Measurements from ENCODE around the gene APBB2.

GRCh38 chr4:41144040-41144379 lies 70.3 kb downstream of the APBB2 start:
- no peak for TF ChIP-seq CTCF (IDR thresholded peaks at IDR 0.05; ENCODE audit: control extremely low read depth in 1 of 3, insufficient read depth in 1 of 3, low read depth in 1 of 3, low read length in 3 of 3)
- TF ChIP-seq POLR2A (IDR thresholded peaks at IDR 0.05; ENCODE audit: control extremely low read depth in 1 of 2, low read depth in 2 of 2, low read length in 2 of 2) = no peak

All from H1 (cell line).